Measurements from ENCODE around the gene LRMDA.

The LRMDA gene

GRCh38 chr10:75838486-75838885, 407.1 kb downstream of the LRMDA start:
- no peak for TF ChIP-seq ZNF274 (IDR thresholded peaks at IDR 0.05; ENCODE audit: low read depth, low read length)
- H3K4me3 ChIP-seq (ENCODE audit: low read length), result no peak overlapping the region

GRCh38 chr10:75839020-75839419, 407.6 kb downstream of the LRMDA start:
- no peak for TF ChIP-seq ZNF274 (IDR thresholded peaks at IDR 0.05; ENCODE audit: low read depth, low read length)
- H3K4me3 ChIP-seq (ENCODE audit: low read length), result no peak overlapping the region

GRCh38 chr10:75841266-75841665, 409.8 kb downstream of the LRMDA start:
- TF ChIP-seq ZNF274 (IDR thresholded peaks at IDR 0.05; ENCODE audit: low read depth, low read length), result no peak
- H3K4me3 ChIP-seq (ENCODE audit: low read length), result no peak overlapping the region

- H3K4me3 ChIP-seq (ENCODE audit: low read length), result no peak overlapping the region
- no peak for TF ChIP-seq ZNF274 (IDR thresholded peaks at IDR 0.05; ENCODE audit: low read depth, low read length)
Measured at GRCh38 chr10:75845176-75845947, 413.9 kb downstream of the LRMDA start.

GRCh38 chr10:75847477-75847876, 416.1 kb downstream of the LRMDA start:
- no peak for TF ChIP-seq ZNF274 (IDR thresholded peaks at IDR 0.05; ENCODE audit: low read depth, low read length)
- H3K4me3 ChIP-seq (ENCODE audit: low read length), result no peak overlapping the region

GRCh38 chr10:75851580-75852345, 420.3 kb downstream of the LRMDA start:
- H3K4me3 ChIP-seq (ENCODE audit: low read length), result no peak overlapping the region
- no peak for TF ChIP-seq ZNF274 (IDR thresholded peaks at IDR 0.05; ENCODE audit: low read depth, low read length)

- H3K4me3 ChIP-seq (ENCODE audit: low read length), result no peak overlapping the region
- TF ChIP-seq ZNF274 (IDR thresholded peaks at IDR 0.05; ENCODE audit: low read depth, low read length), result no peak
Measured at GRCh38 chr10:75852851-75853484, 421.5 kb downstream of the LRMDA start.

GRCh38 chr10:75857269-75857846, 425.9 kb downstream of the LRMDA start:
- no peak for TF ChIP-seq ZNF274 (IDR thresholded peaks at IDR 0.05; ENCODE audit: low read depth, low read length)
- H3K4me3 ChIP-seq (ENCODE audit: low read length), result no peak overlapping the region

GRCh38 chr10:75857896-75858295, 426.5 kb downstream of the LRMDA start:
- H3K4me3 ChIP-seq (ENCODE audit: low read length), result no peak overlapping the region
- TF ChIP-seq ZNF274 (IDR thresholded peaks at IDR 0.05; ENCODE audit: low read depth, low read length), result no peak

- TF ChIP-seq ZNF274 (IDR thresholded peaks at IDR 0.05; ENCODE audit: low read depth, low read length), result no peak
- no peak overlapping the region for H3K4me3 ChIP-seq (ENCODE audit: low read length)
Measured at GRCh38 chr10:75858339-75858738, 426.9 kb downstream of the LRMDA start.

GRCh38 chr10:75859141-75859540, 427.7 kb downstream of the LRMDA start:
- no peak for TF ChIP-seq ZNF274 (IDR thresholded peaks at IDR 0.05; ENCODE audit: low read depth, low read length)
- no peak overlapping the region for H3K4me3 ChIP-seq (ENCODE audit: low read length)

- TF ChIP-seq ZNF274 (IDR thresholded peaks at IDR 0.05; ENCODE audit: low read depth, low read length), result no peak
- no peak overlapping the region for H3K4me3 ChIP-seq (ENCODE audit: low read length)
Measured at GRCh38 chr10:75860009-75860408, 428.6 kb downstream of the LRMDA start.

- TF ChIP-seq ZNF274 (IDR thresholded peaks at IDR 0.05; ENCODE audit: low read depth, low read length), result no peak
- H3K4me3 ChIP-seq (ENCODE audit: low read length), result no peak overlapping the region
Measured at GRCh38 chr10:75861582-75861981, 430.2 kb downstream of the LRMDA start.

GRCh38 chr10:75862935-75863334, 431.5 kb downstream of the LRMDA start:
- H3K4me3 ChIP-seq (ENCODE audit: low read length), result no peak overlapping the region
- TF ChIP-seq ZNF274 (IDR thresholded peaks at IDR 0.05; ENCODE audit: low read depth, low read length), result no peak

Data from GM08714 (cell line).